Measurements from ENCODE around the gene CLPX.

CLPX gene

DNA sequence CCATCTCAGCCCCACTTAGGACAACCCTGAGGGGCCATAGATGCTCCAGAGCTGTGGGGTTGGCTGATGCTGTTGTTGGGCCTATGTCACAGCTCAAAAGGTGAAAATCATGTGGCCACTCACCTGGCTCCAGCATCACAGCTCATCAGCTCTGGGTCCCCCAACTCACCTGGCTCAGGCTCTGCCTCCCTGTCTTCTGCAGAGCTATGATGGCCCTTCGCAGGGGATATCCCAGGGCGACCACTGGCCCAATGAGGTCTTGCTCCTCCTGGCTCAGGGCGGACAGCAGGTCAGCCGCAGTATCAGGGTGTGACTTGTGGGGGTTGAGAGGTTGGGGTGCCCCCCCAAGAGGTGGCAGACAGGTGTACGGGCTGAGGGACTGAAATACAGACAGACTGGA is 85.8 kb downstream of the CLPX start:
- no peak for DNase-seq

Data from OCI-M1 (cell line).